Measurements from ENCODE around the gene REXO1.
"Not testable (repeated sequence)": the region's sequence is repeated elsewhere in the genome, so short reads cannot be mapped to it uniquely, and the experiment has no call there.

The REXO1 gene

DNA sequence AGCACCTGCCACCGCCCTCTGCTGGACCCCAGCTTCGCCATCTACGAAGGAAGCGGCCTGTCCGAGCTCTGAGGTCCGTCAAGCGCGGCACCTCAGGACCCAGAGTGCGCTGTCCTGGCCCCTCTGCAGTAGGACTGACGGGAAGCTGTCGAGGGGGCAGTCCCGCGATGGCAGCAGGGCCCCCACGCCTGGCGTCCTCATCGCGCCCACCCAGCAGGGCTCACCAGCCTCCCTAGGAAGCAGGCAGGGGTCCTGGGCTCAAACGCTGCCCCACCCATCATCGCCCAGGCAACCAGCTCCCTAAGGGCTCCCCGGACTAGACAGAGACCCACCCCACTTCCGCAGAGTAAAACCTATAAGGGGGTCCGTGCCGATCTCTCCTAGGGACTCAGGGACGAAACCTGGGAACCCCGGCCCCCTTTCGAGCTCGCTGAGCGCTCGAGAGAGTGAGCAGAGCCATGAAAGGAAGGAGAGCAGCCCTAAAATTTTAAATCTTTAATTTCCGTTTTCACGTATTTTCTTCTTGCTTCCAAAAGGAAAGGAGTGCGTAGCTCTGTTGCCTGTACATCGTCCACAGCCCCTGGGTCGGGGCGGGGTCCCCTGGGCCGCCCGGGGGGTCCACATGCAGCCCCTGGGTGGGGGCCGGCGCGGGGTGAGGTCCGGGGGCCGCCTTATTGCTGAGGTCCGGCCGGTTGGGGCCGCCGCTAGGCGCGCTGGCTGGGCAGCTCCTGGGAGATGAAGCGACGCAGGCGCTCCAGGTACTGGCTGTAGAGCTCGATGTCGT is 28.4 kb upstream of the REXO1 start:
- DNase-seq; in situ Hi-C loops (cut with MboI; ENCODE audit: low pct_unique_long_range_greater_than_20kb, low sequenced_read_pairs): not testable (repeated sequence)

DNA sequence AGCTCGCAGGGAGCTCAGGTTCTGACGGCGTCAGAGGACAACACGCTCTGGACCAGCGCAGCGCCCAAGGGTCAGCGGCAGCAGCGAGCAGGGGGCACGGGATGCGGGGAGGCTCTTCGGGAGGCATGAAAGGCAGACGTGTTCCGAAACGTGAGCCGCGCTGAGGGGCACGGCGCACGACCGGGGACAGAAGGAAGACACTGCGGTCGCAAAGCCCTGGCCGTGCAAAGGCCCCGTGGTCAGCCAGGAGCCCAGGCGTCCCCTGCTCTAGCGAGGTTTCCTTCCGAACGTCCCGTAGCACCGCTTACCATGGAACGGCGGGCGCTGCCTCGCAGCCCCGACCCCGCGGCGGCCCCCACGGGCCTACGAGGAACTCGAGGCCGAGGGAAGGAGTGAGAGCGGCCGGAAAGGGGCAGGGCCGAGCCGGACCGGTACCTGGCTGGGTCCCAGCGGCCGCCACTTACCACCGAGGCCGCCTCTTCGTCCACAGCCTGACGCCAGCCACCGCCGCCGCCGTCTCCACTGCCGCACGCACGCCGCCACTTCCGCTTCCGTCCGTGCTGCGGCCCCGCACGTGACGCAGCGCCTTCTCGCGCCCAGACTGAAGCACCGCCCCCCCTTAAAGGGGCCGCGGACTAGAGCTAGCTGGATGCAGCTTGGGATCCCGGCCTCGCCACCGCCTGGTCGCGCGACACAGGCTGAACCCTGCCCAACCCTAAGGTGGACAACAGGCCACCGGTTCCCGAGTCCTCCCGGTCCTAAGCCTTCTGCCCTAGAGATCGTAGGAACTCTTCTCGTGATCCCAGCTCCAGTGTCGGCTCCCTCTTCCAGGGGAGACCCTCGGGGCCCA is 27.6 kb upstream of the REXO1 start:
- peak; percentile 96 for DNase-seq
- in situ Hi-C loops (cut with MboI; ENCODE audit: low pct_unique_long_range_greater_than_20kb, low sequenced_read_pairs), result no loop called here

DNA sequence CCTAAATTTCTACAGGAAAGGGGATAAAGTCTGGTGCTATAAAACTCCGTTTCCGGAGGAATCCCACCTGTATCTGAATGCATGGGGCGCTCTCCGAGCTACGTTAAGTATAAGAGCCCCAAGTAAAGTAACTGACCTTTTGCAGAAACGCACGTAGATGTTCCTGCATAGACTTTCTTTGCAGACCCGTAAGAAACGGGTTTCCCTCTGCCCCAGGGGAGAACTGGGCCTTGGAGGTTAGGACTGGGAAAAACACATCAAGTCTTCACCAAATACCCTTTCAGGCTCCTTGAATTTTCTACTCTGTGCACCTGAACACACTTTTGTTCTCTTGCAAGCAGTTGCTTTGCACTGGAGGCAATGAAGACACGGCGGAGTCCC is 27.0 kb upstream of the REXO1 start:
- in situ Hi-C loops (cut with MboI; ENCODE audit: low pct_unique_long_range_greater_than_20kb, low sequenced_read_pairs), result not testable (repeated sequence)

DNA sequence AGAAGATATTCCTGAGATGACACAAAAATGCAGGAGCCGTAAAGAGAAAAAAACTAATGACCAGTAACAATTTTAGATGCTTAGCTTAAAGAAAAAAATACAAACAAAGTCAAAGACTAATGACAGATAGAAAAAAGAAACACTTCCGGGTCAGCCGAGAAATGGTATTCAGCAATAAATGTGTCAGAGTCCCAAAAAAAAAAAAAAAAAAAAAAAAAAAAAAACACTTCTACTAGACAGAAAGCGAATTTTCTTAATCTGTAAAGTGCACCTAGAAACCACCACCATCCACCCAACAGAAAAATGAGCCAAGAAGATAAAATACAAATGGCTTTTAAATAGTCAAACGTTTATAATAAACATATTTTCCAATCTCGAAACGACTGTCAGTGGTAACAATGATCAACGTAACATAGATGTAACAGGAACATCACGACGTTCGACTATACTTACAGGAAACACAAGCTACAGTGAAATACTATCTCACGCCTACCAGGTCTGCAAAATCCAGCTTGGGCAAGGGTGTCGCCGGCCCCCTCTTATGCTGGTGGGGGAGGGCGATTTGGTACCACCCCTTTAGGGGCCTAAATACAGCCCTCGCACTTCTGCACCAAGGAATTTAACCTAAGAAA is 26.4 kb upstream of the REXO1 start:
- peak; percentile 61 for DNase-seq

More for the DNA sequence above, 27.0 kb upstream of the REXO1 start:
- peak; percentile 49 for DNase-seq

GRCh38 chr19:1873524-1874473 is 25.5 kb upstream of the REXO1 start:
- in situ Hi-C loops (cut with MboI; ENCODE audit: low pct_unique_long_range_greater_than_20kb, low sequenced_read_pairs), result no loop called here
- peak; percentile 80 for DNase-seq

More for the DNA sequence above, 26.4 kb upstream of the REXO1 start:
- in situ Hi-C loops (cut with MboI; ENCODE audit: low pct_unique_long_range_greater_than_20kb, low sequenced_read_pairs), result no loop called here

DNA sequence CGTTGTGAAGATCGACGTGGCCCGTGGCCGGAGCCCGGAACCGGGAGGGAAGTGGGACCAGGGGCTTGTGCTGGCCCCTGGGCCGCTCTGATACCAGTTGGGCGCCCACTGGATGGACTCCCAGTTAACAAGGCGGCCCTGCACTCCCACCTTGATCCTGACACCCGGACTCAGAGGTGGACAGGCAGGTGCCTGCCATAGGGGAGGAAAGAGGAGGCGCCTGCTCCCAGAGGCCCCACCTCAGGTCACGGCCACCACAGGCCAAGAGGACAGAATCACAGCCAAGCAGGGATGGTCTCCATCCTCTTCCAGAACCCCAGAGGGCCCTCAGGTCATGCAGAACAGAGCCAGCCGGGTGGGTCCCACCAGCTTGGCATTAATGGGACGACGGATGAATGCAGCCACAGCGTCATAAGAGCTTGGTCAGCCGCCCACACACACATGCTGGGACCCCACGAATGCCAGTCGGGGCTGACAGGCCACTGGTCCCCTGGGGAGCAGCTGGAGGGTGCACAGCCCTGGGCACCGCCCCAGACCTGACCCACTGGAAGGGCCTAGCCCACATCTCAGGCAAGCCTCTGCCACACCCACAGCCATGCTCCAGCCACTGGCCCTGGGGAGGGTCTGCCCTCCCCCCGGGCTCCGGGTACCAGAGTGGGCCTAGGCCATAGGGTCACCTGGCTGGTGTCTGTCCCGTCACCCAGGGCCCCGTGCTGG is 24.7 kb upstream of the REXO1 start:
- no peak for DNase-seq
- in situ Hi-C loops (cut with MboI; ENCODE audit: low pct_unique_long_range_greater_than_20kb, low sequenced_read_pairs), result no loop called here

DNA sequence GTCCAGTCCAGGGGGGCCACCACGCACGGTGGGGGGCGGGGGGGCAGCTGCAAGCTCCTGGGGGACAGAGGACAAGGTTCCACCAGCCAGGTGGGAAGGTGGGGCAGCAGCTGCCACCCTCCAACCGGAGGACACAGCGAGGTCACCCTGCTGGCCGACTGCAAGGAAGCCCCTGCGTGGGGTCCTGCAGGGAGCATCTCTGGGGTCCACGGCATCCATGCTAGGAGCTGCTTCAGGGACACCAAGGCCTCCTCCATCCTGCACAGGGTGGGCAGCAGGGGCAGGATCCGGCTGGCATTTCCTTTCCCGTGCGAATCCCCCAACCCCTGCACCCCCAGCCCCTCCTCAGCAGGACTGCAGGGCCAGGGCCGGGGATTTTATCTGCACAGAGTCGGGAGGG is 23.3 kb upstream of the REXO1 start:
- in situ Hi-C loops (cut with MboI; ENCODE audit: low pct_unique_long_range_greater_than_20kb, low sequenced_read_pairs), result no loop called here
- DNase-seq, result no peak

DNA sequence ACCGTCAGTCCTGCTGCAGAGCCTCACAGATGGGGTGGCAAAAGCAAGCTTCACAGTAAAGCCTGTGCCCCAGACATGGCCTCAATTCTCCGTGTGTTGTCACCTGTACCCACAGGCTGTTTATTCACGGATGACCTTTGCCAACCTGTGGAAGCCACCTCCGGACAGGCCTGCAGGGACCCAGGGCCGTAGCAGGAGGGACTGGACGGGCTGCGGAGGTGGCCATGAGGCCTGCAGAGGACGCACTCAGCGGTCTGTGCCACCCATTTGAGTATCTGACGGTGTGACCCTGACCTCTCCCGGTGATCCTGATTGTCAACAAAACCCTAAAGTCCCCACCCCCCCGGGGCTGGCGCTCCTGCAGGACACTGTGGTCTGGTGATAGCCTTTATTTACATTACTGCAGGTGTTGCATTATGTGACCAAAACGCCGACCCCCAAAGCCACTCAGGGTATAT is 22.9 kb upstream of the REXO1 start:
- no peak for DNase-seq
- in situ Hi-C loops (cut with MboI; ENCODE audit: low pct_unique_long_range_greater_than_20kb, low sequenced_read_pairs), result no loop called here

DNA sequence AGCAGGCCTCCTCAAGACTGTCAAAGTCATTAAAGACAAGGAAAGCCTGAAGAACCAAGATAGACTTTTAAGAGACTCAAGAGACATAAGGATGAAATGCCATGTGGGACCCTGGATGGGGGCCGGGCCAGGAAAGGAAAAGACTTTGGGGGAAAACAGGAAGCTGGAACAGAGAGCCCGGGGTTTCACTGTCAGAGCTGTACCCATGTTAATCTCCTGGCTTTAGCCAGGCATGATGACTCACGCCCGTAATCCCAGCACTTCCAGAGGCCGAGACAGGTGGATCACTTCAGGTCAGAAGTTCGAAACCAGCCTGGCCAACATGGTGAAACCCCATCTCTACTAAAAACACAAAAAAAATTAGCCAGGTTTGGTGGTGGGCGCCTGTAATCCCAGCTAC is 20.7 kb upstream of the REXO1 start:
- no peak for DNase-seq

DNA sequence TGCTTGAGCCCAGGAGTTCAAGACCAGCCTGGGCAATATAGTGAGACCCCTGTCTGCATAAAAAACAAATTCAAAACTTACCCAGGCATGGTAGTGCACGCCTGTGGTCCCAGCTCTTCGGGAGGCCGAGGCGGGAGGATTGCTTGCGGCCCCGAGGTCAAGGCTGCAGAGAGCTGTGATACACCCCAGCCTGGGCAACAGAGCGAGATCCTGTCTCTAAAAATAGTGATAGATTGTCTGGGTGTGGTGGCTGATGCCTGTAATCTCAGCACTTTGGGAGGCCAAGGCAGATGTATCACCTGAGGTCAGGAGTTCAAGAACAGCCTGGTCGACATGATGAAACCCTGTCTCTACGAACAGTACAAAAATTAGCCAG is 19.1 kb upstream of the REXO1 start:
- in situ Hi-C loops (cut with MboI; ENCODE audit: low pct_unique_long_range_greater_than_20kb, low sequenced_read_pairs), result no loop called here

More for the DNA sequence above, 20.7 kb upstream of the REXO1 start:
- in situ Hi-C loops (cut with MboI; ENCODE audit: low pct_unique_long_range_greater_than_20kb, low sequenced_read_pairs), result no loop called here

DNA sequence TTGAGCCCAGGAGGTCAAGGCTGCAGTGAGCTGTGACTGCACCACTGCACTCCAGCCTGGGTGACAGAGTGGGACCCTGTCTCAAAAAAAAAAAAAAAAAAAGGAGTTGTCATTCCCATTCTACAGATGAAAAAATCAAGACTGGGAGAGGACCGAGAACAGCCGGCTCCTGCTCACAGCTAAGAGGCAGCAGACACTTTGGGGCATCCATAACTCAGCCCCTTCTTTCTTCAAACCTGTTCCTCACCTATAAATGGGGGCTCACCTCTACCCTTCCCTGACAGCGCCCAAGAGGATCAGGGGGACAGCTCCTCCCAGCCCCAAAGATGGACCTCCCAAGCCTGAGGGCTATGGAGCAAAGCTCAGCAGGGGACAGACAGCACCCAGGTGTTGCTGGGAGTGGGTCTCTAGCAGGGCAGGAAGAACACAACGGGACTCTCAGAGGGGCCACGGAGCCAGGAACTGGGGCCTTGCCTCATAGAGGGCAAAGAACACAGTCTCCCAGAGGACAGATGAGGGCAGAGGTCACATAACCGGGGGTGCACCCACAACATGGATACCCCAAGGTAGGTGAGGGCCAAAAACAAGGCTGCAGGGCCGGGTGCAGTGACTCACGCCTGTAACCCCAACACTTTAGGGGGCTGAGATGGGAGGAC is 18.5 kb upstream of the REXO1 start:
- no peak for DNase-seq
- in situ Hi-C loops (cut with MboI; ENCODE audit: low pct_unique_long_range_greater_than_20kb, low sequenced_read_pairs), result no loop called here

More for the DNA sequence above, 19.1 kb upstream of the REXO1 start:
- no peak for DNase-seq

- no peak for DNase-seq
- in situ Hi-C loops (cut with MboI; ENCODE audit: low pct_unique_long_range_greater_than_20kb, low sequenced_read_pairs), result no loop called here
Observed at GRCh38 chr19:1865172-1866010, 17.1 kb upstream of the REXO1 start.

- DNase-seq, result peak; percentile 79
- in situ Hi-C loops (cut with MboI; ENCODE audit: low pct_unique_long_range_greater_than_20kb, low sequenced_read_pairs), result no loop called here
Observed at GRCh38 chr19:1864480-1865171, 16.3 kb upstream of the REXO1 start.

GRCh38 chr19:1863638-1864479 is 15.6 kb upstream of the REXO1 start:
- DNase-seq, result peak; percentile 87
- in situ Hi-C loops (cut with MboI; ENCODE audit: low pct_unique_long_range_greater_than_20kb, low sequenced_read_pairs), result no loop called here

DNA sequence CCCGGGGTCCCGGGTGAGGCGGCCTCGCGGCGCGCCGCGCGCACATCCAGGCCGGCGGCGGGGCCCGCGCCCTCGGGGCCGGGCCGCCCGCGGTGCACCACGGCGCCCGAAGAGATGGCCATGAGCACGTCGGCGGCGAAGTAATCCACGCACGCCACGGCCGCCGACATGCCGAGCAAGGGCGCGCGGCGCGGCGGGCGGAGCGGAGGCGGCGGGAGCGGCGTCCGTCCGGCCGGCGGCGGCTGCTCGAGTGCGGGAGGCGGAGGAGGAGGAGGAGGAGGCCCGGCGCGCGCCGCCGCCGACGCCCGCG is 15.0 kb upstream of the REXO1 start, which contains the start of gene KLF16:
Gene KLF16 (minus strand): TSS at position 252 of the 310 bp plus-strand sequence. CDS start 82 bp downstream, at position 170.
- in situ Hi-C loops (cut with MboI; ENCODE audit: low pct_unique_long_range_greater_than_20kb, low sequenced_read_pairs), result no loop called here
- no peak for DNase-seq

All from KBM-7 (cell line).